GM12801 (cell line): ENCODE data around the gene TOX2.

Source experiments
- TF ChIP-seq, protein P1 (sequence below): IDR thresholded peaks from one replicate; pipeline ENCODE4 v1.5.1; 2011; ENCODE audit warnings: control low read depth; ENCODE audit not compliant: insufficient read length; ENCODE audit errors: extremely low read depth

Gene TOX2

GRCh38 chr20:43936805-43937204 lies 22.2 kb downstream of the TOX2 start:
- TF ChIP-seq, protein P1, sequence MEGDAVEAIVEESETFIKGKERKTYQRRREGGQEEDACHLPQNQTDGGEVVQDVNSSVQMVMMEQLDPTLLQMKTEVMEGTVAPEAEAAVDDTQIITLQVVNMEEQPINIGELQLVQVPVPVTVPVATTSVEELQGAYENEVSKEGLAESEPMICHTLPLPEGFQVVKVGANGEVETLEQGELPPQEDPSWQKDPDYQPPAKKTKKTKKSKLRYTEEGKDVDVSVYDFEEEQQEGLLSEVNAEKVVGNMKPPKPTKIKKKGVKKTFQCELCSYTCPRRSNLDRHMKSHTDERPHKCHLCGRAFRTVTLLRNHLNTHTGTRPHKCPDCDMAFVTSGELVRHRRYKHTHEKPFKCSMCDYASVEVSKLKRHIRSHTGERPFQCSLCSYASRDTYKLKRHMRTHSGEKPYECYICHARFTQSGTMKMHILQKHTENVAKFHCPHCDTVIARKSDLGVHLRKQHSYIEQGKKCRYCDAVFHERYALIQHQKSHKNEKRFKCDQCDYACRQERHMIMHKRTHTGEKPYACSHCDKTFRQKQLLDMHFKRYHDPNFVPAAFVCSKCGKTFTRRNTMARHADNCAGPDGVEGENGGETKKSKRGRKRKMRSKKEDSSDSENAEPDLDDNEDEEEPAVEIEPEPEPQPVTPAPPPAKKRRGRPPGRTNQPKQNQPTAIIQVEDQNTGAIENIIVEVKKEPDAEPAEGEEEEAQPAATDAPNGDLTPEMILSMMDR, result no peak

- TF ChIP-seq, protein P1, result no peak
Observed at GRCh38 chr20:43937591-43937990, 22.9 kb downstream of the TOX2 start.

GRCh38 chr20:43938017-43938655 lies 23.5 kb downstream of the TOX2 start:
- TF ChIP-seq, protein P1, result no peak

DNA sequence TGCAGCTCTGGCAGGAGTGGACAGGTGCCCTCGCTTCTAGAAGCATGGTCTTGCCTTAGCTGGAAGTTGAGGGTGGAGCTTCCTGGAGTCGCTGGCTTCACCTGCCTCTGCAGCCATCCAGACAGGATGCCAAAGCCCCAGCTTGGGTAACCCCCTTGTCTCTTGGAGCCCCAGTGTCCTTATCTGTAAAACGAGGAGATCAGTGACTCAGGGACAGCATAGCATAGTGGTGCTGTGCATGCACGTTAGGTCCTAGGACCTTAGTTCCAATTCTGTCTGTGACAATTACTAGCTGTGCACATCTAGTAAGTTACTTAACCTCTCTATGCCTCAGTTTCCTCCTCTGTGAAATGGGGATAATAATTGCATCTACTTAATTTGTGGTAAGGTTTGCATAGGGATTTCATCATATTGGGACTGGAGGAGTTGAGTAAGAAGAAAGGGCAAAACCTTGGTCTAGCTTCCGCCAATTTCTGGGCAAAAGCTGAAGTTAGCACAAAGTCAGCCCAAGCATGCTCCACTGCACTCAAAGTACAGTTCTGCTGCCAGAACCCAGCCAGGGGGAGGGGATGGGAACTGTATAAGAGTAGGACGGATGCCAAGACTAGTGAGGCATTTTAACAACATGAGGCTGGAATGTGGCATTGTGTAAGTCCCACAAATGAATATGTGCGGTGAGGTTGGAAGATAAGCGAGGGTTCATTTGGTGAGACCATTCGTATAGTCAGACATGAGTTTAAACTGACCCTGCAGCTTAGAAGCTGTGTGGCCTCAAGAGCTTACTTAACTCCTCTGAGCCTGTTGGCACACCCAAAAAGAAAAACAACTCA lies 24.5 kb downstream of the TOX2 start:
- TF ChIP-seq, protein P1, result no peak

GRCh38 chr20:43939762-43940121 lies 25.1 kb downstream of the TOX2 start:
- TF ChIP-seq, protein P1, result no peak

DNA sequence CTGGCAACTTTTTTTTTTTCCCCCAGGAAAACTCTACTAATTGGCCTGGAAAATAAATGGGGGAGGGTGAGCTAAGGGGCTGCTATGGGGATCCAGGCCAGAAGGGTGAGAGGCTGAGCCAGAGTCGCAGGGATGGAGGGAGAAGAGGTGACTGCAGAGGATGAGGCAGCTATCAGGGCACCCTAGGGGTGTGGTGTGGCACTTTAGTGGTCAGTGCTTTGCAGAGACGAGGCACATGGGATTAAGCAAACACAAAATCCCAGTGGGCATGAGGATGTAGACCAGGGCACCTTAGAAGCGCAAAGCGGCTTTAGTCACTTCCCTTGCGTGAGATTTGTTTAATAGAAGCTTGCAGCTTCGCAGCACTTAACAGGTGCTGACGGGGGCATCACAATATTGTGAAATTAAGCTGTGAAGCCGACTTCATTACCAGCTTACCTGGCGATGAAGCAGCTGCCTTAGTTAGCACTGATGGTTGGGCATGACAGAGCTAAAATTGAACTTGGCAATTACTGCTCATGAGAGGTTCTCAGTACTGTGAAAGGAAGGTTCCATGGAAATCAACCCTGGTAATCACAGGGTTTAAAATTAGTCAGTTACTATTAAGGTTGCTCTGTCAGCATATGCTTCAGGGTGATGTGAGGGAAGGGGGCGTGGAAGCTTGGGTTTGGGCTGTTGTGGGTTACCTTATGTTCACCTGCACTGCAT lies 26.0 kb downstream of the TOX2 start:
- TF ChIP-seq, protein P1, result no peak

DNA sequence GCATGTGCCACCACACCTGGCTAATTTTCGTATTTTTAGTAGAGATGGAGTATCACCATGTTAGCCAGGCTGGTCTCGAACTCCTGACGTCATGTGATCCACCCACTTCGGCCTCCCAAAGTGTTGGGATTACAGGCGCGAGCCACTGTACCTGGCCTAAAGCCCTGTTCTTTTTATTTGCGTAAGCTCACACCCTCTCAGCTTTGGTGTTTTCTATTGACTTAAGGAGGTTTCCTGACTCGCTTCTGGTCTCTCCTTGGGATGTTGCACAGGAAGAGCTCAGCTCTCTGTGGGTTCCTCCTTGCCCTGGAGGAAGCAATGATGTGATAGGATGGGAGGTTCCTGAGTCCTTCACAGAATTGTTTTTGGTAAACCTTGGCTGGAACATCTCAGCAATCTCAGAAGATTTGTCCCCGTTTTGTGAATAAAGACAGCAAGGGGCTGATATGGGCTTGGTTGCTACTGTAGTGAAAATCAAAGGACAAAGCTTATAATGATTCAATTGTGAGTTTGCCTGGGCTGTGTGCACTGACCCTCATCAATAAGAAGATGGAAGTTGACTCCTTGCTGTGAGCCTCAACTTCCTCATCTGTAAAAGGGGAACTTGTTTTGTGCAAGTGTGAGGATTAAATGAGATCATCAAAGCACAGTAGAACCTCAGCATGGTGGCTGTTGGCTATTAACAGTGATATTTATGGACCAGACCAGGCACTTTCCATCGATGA lies 27.0 kb downstream of the TOX2 start:
- TF ChIP-seq, protein P1, result no peak
